CD1c-positive myeloid dendritic cell (primary cell): Measurements from ENCODE around the gene KRTAP20-3.

ENCODE experiments used
- DNase-seq: peaks from one replicate; pipeline ENCODE4 v3.0.0-alpha.2; 2016; ENCODE audit errors: extremely low spot score

The KRTAP20-3 gene

DNA sequence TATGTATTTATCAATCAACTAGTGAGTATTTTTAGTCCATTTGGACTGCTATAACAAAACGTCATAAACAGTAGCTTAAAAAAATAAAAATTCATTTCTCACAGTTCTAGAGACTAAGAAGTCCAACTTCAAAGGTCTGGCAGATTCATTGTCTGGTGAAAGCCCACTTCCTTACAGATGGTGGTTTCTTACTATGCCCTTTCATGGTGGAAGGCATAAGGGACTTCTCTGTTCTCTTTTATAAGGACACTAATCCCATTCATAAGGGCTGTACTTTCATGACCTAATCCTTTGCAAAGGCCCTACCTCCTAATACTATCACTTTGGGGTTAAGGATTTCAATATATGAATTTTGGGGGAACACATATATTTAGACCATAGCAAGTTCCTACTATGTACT lies 37.9 kb downstream of the KRTAP20-3 start:
- DNase-seq = no peak

DNA sequence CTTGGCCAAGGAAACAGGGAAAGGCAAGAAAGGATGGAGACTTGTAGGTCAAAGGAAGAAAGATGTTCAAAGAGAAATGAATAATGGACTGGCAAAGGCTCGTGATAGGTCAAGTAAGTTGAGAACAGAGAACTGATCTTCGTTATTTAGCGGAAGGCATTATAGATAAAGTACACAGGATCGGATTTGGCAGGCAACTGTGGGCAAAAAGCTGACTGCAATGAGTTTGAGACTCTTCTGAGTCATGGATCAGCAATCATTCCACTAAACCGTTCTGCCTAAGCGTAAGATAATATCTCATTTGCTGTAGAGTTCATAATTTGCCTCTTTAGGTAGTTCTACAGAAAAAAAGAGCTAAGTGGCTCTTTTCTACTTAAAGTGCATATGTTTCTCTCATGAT lies 41.8 kb downstream of the KRTAP20-3 start:
- DNase-seq = no peak

DNA sequence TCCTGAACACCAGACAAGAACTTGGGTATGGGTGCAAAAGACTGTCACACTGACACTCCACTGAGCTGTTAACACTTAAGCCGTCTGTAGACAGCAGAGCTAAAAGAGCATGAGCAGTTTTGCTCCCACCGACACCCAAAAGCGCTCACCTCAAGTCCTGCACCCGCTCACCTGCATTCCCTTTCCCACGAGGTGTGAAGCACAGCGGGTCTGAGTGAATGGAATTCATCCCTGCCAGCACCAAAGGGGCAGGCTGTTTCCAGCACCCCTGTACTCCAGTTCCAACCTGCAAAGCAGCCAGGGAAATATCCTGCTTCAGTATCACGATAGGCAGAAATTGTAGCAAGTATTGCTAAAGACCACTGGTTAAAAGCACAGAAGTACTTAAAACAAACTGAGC lies 47.2 kb downstream of the KRTAP20-3 start:
- no peak for DNase-seq
